Upper lobe of left lung (tissue), 4 donors: ENCODE data around the gene LCOR.

Experiments
- CTCF ChIP-seq, 6 experiments: fragments of 450-650 bp in 4 of 6; fragments of 200-600 bp in 2 of 6; sonication (generic) in 2 of 6; IDR thresholded peaks; one replicate each; pipeline ENCODE4 v1.5.1; 2016 to 2019; ENCODE audit warnings: antibody characterized with exemption in 6 of 6
- EP300 ChIP-seq, 4 donors: sonication (generic); formaldehyde crosslinking; IDR thresholded peaks; one replicate each; pipeline ENCODE4 v1.5.1; 2017; ENCODE audit warnings: antibody characterized with exemption in 4 of 4, control low read depth in 2 of 4
- POLR2AphosphoS5 ChIP-seq, 2 donors: sonication (generic); formaldehyde crosslinking; IDR thresholded peaks; one replicate each; pipeline ENCODE4 v1.5.1; 2017; ENCODE audit warnings: antibody characterized with exemption in 2 of 2

DNA sequence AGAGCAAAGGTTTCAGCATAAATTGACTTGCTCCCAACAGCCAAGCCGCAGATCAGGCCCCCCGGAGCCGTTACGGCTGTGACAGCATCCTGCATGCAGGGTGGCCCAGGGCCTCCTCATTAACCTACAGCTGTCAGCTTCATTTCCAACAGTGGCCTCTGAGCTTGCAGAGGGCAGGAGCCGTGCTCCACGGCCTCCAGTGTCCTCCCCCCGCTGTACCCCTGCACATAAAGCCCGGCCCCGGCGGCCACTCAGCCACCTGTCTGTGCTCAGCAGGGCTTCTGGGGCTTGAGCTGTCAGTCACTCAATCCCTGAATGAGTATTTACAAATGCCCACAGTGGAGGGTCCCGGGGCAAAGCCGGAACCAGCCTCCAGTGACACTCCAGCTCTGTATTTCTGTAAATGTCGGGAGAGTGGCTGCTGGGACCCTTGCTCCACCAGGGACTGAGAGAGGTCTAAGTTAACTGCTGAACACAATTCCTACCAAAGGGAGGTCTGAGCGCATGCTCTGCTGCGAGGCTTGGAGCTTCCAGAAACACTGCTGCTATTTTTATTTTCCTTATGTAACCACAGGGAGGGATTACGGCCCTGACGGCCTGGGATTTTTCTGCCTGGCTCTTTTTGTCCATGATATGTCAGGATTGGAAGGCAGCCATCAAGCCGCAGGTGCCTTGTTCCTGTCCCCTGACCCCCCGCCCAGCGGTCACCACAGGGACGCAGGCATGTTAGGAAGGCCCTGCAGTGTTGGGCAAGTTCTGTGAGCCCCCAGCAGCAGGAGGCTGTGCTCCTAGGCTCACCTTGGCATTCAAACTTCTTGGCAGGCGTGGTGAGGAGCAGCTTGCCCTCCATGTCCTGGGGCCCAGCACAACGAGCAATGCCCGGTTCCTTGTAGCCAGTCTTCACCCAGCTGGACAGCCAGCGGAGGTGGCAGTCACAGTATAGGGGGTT, 188.6 kb downstream of the LCOR start:
- TF ChIP-seq CTCF (IDR thresholded peaks at IDR 0.05) (no peak), EP300 (IDR thresholded peaks at IDR 0.05) (no peak), POLR2AphosphoS5 (IDR thresholded peaks at IDR 0.05) (no peak)
